SK-N-SH treated with all-trans-retinoic acid at 6 μM for 48 hours (cell line): ENCODE measurements around the gene FANCE.
A peak's percentile ranks its signal among the peaks of the same experiment; 100 is the strongest.

Experiments
- ATAC-seq: fragments of 200-7000 bp; cut with Tn5 transposase; 3 replicates; pipeline ENCODE4 v1.9.1; 2020; ENCODE audit warnings: mild to moderate bottlenecking, moderate library complexity
- ARNTL ChIP-seq: fragments of 450-650 bp; formaldehyde crosslinking; IDR thresholded peaks from 2 replicates; pipeline ENCODE4 v1.5.0; 2020; ENCODE audit warnings: low read depth, mild to moderate bottlenecking, moderate library complexity, borderline replicate concordance
- BACH2 ChIP-seq: fragments of 250-450 bp; sonication (Bioruptor Pico); IDR thresholded peaks from 2 replicates; pipeline ENCODE4 v1.9.0; 2021; ENCODE audit warnings: mild to moderate bottlenecking, borderline replicate concordance
- CSDC2 ChIP-seq: fragments of 250-450 bp; sonication (Bioruptor Pico); IDR thresholded peaks from 2 replicates; pipeline ENCODE4 v1.5.0; 2020; ENCODE audit warnings: mild to moderate bottlenecking, moderate library complexity
- ESRRG ChIP-seq: fragments of 250-450 bp; sonication (Bioruptor Pico); IDR thresholded peaks from 2 replicates; pipeline ENCODE4 v1.6.1; 2021; ENCODE audit warnings: mild to moderate bottlenecking
- ISL1 ChIP-seq: fragments of 250-450 bp; sonication (Bioruptor Pico); IDR thresholded peaks from 2 replicates; pipeline ENCODE4 v2.1.2; 2022; ENCODE audit warnings: mild to moderate bottlenecking, moderate library complexity
- OSR1 ChIP-seq: fragments of 250-450 bp; sonication (Bioruptor Pico); IDR thresholded peaks from 2 replicates; pipeline ENCODE4 v1.8.0; 2022; ENCODE audit warnings: moderate library complexity, mild to moderate bottlenecking, inconsistent platforms
- PPARA ChIP-seq: fragments of 250-450 bp; sonication (Bioruptor Pico); IDR thresholded peaks from 2 replicates; pipeline ENCODE4 v1.5.0; 2020; ENCODE audit warnings: mild to moderate bottlenecking, borderline replicate concordance
- ZFP3 ChIP-seq: fragments of 250-450 bp; sonication (Bioruptor Pico); IDR thresholded peaks from 2 replicates; pipeline ENCODE4 v1.5.0; 2020; ENCODE audit warnings: mild to moderate bottlenecking, moderate library complexity
- ZFP30 ChIP-seq: fragments of 450-650 bp; formaldehyde crosslinking; IDR thresholded peaks from 2 replicates; pipeline ENCODE4 v1.5.0; 2022; ENCODE audit warnings: mild to moderate bottlenecking, moderate library complexity
- ZNF565 ChIP-seq: fragments of 450-650 bp; formaldehyde crosslinking; conservative IDR thresholded peaks from 2 replicates; pipeline ENCODE4 v1.5.0; 2020; ENCODE audit warnings: low read depth, mild to moderate bottlenecking, moderate library complexity
- ZNF70 ChIP-seq: fragments of 450-650 bp; formaldehyde crosslinking; IDR thresholded peaks from 2 replicates; pipeline ENCODE4 v1.5.0; 2020; ENCODE audit warnings: mild to moderate bottlenecking, moderate library complexity
- ZNF8 ChIP-seq: fragments of 450-650 bp; formaldehyde crosslinking; IDR thresholded peaks from 2 replicates; pipeline ENCODE4 v1.5.0; 2020; ENCODE audit warnings: mild to moderate bottlenecking, moderate library complexity
- TF ChIP-seq, protein P1 (sequence below): fragments of 250-450 bp; sonication (Bioruptor Pico); IDR thresholded peaks from 2 replicates; pipeline ENCODE4 v1.8.0; 2021; ENCODE audit warnings: low read depth, mild to moderate bottlenecking, moderate library complexity, borderline replicate concordance
- TF ChIP-seq, protein P2 (sequence below): fragments of 250-450 bp; sonication (Bioruptor Pico); IDR thresholded peaks from 2 replicates; pipeline ENCODE4 v1.5.1; 2021; ENCODE audit warnings: mild to moderate bottlenecking, moderate library complexity
- TF ChIP-seq, protein P3 (sequence below): fragments of 250-450 bp; sonication (Bioruptor Pico); IDR thresholded peaks from 2 replicates; pipeline ENCODE4 v1.5.1; 2020; ENCODE audit warnings: low read depth, mild to moderate bottlenecking, moderate library complexity
- TF ChIP-seq, protein P4 (sequence below): fragments of 250-450 bp; sonication (Bioruptor Pico); IDR thresholded peaks from 2 replicates; pipeline ENCODE4 v1.5.0; 2020; ENCODE audit warnings: mild to moderate bottlenecking, moderate library complexity

The FANCE gene

DNA sequence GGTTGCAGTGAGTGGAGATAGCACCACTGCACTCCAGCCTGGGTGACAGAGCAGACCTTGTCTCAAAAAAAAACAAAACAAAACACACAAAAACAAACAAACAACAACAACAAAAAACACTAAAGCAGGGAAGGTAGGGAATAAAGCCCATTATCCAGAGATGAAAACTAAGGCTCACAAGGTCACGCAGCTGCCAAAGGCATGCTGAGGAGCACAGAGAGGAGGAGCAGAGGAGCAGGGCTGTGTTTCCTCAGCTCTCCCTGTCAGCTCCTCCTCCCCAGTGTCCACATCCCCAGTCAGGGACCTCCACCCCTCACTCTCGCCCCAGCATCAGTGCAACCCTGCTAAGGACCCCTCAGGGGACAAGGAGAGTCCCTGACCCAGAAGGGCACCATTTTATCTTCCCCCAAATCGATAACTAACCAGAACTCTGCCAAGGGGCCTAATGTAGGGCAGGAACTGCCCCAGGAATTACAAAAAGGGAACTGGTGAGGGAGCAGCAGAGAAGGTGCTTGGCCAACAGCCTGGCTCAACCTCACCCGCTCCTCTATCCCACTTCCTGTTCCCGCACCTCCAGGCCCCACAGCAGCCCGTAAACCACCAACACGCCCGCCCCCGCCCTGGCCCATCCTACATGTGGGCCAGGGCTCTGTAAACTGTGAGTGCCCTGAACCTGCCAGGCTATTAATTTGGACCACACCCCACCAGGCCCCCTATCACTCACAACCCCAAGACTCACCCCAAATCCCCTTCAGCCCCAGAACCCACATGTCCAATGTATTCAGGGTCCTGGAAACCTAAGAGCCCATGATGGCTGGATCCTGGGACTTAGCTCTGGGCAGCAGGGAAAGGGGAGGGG lies 35.7 kb downstream of the FANCE start:
- ATAC-seq = peak; percentile 36
- TF ChIP-seq ARNTL (no peak), ZNF565 (CRISPR knock-in tag) (no peak)

DNA sequence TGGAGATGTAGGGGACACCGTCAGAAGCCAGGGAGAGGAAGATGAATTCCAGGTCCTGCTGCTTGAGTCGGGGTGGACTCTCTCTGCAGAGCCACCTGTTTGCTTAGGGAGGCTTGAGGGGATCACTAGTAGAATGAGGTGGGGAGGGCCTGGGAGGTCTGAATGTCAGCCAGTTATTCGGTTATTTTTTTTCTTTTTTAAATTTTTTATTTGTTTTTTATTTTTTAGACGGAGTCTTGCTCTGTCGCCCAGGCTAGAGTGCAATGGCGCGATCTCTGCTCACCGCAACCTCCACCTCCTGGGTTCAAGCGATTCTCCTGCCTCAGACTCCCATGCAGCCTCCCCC lies 36.4 kb downstream of the FANCE start:
- ATAC-seq = no peak
- no peak for TF ChIP-seq CSDC2 (CRISPR knock-in tag)
- TF ChIP-seq BACH2 (CRISPR knock-in tag) = no peak
- TF ChIP-seq ZNF70 (CRISPR knock-in tag) = peak; percentile 83

DNA sequence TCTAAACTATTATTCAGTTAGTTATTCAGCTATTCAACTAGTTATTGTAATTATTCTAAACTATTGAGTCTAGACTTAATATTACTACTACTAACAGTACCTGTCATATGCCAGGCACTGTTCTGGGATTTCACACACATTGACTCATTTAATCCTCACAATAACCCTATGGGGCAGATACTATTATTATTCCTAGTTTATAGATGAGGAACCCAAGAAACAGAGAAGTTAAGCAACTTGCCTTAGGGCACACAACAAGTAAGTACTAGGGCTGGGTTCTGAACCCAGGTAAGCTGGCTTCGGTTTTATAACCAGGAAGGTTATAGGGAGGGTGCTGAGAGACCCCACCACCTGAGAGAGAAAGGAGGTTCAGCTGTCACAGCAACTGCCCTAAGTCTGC lies 36.9 kb downstream of the FANCE start:
- TF ChIP-seq, protein P1, sequence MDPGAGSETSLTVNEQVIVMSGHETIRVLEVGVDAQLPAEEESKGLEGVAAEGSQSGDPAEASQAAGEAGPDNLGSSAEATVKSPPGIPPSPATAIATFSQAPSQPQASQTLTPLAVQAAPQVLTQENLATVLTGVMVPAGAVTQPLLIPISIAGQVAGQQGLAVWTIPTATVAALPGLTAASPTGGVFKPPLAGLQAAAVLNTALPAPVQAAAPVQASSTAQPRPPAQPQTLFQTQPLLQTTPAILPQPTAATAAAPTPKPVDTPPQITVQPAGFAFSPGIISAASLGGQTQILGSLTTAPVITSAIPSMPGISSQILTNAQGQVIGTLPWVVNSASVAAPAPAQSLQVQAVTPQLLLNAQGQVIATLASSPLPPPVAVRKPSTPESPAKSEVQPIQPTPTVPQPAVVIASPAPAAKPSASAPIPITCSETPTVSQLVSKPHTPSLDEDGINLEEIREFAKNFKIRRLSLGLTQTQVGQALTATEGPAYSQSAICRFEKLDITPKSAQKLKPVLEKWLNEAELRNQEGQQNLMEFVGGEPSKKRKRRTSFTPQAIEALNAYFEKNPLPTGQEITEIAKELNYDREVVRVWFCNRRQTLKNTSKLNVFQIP (CRISPR knock-in tag) = no peak
- TF ChIP-seq OSR1 (CRISPR knock-in tag) = no peak
- TF ChIP-seq ZNF565 (CRISPR knock-in tag) = no peak
- TF ChIP-seq, protein P2, sequence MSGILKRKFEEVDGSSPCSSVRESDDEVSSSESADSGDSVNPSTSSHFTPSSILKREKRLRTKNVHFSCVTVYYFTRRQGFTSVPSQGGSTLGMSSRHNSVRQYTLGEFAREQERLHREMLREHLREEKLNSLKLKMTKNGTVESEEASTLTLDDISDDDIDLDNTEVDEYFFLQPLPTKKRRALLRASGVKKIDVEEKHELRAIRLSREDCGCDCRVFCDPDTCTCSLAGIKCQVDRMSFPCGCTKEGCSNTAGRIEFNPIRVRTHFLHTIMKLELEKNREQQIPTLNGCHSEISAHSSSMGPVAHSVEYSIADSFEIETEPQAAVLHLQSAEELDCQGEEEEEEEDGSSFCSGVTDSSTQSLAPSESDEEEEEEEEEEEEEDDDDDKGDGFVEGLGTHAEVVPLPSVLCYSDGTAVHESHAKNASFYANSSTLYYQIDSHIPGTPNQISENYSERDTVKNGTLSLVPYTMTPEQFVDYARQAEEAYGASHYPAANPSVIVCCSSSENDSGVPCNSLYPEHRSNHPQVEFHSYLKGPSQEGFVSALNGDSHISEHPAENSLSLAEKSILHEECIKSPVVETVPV (CRISPR knock-in tag) = no peak
- no peak for TF ChIP-seq ZNF70 (CRISPR knock-in tag)
- no peak for TF ChIP-seq ARNTL
- TF ChIP-seq BACH2 (CRISPR knock-in tag) = no peak
- TF ChIP-seq, protein P3, sequence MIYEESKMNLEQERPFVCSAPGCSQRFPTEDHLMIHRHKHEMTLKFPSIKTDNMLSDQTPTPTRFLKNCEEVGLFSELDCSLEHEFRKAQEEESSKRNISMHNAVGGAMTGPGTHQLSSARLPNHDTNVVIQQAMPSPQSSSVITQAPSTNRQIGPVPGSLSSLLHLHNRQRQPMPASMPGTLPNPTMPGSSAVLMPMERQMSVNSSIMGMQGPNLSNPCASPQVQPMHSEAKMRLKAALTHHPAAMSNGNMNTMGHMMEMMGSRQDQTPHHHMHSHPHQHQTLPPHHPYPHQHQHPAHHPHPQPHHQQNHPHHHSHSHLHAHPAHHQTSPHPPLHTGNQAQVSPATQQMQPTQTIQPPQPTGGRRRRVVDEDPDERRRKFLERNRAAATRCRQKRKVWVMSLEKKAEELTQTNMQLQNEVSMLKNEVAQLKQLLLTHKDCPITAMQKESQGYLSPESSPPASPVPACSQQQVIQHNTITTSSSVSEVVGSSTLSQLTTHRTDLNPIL = no peak
- TF ChIP-seq, all 23 proteins: peak for 0
- no peak for ATAC-seq

DNA sequence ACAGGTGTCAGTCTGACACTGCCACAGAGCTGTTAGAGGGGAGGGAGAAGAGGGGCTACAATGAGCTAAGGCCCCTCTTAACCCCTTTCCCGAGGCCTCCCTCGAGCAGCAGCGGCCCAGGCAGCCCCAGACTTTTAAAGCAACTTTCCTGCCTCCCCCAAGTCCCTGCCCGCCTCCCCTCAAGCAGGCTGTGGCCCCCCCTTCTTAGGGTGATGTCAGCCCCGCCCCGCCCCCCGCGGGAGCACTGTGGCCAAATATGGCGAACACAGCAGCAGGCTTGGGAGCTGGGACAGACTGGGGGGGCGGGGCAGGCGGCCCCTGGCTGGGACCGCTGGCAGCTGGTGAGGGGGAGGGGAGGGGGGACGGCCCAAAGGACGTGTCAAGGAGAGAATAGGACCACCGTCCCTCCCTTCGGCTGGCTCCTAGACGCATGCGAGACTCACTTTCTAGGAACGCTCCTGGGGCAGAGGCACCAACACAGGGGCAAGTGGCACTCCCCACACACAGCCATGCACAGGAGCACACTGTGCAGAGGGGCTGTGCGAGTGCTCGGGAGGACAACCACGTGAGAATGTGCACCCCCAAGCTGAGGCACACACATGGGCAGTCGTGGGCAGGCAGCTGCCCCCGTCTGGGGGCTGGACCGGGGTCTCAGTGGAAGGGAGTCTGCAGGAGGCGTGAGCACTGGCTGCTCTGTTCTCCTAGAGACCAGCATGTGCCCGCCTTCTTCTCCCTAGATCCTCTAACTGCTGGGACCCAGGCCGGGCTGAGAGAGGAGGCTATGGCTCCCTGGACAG lies 38.1 kb downstream of the FANCE start:
- ATAC-seq = peak; percentile 10; the same call in 1 of the 3 replicates
- TF ChIP-seq OSR1 (CRISPR knock-in tag) (no peak), CSDC2 (CRISPR knock-in tag) (no peak), ZFP30 (CRISPR knock-in tag) (no peak), ARNTL (no peak), ESRRG (CRISPR knock-in tag) (no peak), ISL1 (CRISPR knock-in tag) (no peak), ZFP3 (CRISPR knock-in tag) (no peak), ZNF8 (CRISPR knock-in tag) (no peak), ZNF70 (CRISPR knock-in tag) (no peak), PPARA (no peak)
- TF ChIP-seq, protein P4, sequence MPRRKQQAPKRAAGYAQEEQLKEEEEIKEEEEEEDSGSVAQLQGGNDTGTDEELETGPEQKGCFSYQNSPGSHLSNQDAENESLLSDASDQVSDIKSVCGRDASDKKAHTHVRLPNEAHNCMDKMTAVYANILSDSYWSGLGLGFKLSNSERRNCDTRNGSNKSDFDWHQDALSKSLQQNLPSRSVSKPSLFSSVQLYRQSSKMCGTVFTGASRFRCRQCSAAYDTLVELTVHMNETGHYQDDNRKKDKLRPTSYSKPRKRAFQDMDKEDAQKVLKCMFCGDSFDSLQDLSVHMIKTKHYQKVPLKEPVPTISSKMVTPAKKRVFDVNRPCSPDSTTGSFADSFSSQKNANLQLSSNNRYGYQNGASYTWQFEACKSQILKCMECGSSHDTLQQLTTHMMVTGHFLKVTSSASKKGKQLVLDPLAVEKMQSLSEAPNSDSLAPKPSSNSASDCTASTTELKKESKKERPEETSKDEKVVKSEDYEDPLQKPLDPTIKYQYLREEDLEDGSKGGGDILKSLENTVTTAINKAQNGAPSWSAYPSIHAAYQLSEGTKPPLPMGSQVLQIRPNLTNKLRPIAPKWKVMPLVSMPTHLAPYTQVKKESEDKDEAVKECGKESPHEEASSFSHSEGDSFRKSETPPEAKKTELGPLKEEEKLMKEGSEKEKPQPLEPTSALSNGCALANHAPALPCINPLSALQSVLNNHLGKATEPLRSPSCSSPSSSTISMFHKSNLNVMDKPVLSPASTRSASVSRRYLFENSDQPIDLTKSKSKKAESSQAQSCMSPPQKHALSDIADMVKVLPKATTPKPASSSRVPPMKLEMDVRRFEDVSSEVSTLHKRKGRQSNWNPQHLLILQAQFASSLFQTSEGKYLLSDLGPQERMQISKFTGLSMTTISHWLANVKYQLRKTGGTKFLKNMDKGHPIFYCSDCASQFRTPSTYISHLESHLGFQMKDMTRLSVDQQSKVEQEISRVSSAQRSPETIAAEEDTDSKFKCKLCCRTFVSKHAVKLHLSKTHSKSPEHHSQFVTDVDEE (CRISPR knock-in tag) = no peak
- TF ChIP-seq, protein P2 (CRISPR knock-in tag) = no peak
- TF ChIP-seq, protein P1 (CRISPR knock-in tag) = no peak
